Skeletal muscle satellite cell (primary cell): ENCODE results near the gene ZNF837.

Experiments used
- H3K27me3 ChIP-seq: 2 replicates; pipeline ENCODE4 v1.7.0; 2013; ENCODE audit warnings: low read length; ENCODE audit not compliant: control insufficient read depth, insufficient read depth
- H3K36me3 ChIP-seq: 2 replicates; pipeline ENCODE4 v1.7.0; 2013; ENCODE audit warnings: mild to moderate bottlenecking, control low read depth, low read length; ENCODE audit not compliant: insufficient read depth
- H3K4me1 ChIP-seq: 2 replicates; pipeline ENCODE4 v1.7.0; 2013; ENCODE audit warnings: low read length; ENCODE audit not compliant: control insufficient read depth, insufficient read depth
- H3K4me2 ChIP-seq: 2 replicates; pipeline ENCODE4 v1.7.0; 2013; ENCODE audit warnings: mild to moderate bottlenecking, low read length
- H3K4me3 ChIP-seq: 2 replicates; pipeline ENCODE4 v1.7.0; 2013; ENCODE audit warnings: low read length
- H3K9ac ChIP-seq: 2 replicates; pipeline ENCODE4 v1.7.0; 2013; ENCODE audit warnings: mild to moderate bottlenecking, low read depth, low read length, moderate library complexity
- H3K9me3 ChIP-seq: replicated peaks from 2 replicates; pipeline ENCODE4 v1.7.0; 2013; ENCODE audit warnings: mild to moderate bottlenecking, control low read depth, low read length

Gene ZNF837

DNA sequence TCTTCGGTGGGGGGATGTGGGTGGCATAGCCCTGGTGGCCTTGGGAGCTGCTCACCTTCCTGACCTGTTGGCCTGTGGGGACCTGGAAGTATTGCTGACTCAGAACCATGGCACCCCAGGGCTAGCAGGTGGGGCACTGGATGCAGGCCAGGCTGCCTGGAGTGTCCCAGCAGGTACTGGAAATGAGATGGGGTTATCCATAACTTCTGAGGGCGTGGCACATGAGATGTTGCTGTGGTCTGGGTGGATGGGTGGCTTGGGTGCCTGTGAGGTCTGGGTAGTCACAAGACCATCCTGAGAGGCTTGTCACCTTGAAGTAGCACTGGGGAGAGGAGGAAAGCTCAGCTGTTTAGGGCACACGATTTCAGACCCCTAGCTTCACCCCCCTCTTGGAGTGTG is 14.0 kb upstream of the ZNF837 start:
- Histone ChIP-seq H3K36me3 (peaks cover 45% of the 10 kb centered on the region), H3K27me3 (no peaks in the 10 kb centered on the region), H3K9ac (no peak overlapping the region), H3K9me3 (no peaks in the 10 kb centered on the region), H3K4me3 (no peak overlapping the region), H3K4me1 (peaks cover 3% of the 10 kb centered on the region), H3K4me2 (no peak overlapping the region)

DNA sequence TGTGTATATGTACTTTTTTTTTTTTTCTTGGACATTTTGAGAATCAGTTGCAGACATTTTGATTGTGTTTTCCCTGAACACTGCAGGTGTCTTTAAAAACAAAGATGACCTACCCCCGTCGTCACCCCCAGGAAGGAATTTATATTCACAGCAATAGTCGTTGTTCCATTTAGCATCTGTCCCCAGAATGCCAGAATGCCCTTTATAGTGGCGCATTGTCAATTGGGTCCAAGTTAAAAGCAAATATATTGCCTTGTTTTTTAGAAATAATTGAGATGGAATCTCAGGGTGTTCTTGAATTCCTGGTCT is 12.8 kb upstream of the ZNF837 start:
- Histone ChIP-seq H3K4me3 (no peak overlapping the region), H3K9ac (no peak overlapping the region), H3K9me3 (no peaks in the 10 kb centered on the region), H3K36me3 (peaks cover 52% of the 10 kb centered on the region), H3K4me2 (no peak overlapping the region), H3K27me3 (no peaks in the 10 kb centered on the region), H3K4me1 (peaks cover 7% of the 10 kb centered on the region)

- Histone ChIP-seq H3K27me3 (no peaks in the 10 kb centered on the region), H3K4me1 (peaks cover 10% of the 10 kb centered on the region), H3K36me3 (peaks cover 57% of the 10 kb centered on the region), H3K9ac (no peak overlapping the region), H3K9me3 (no peaks in the 10 kb centered on the region), H3K4me3 (no peak overlapping the region), H3K4me2 (no peak overlapping the region)
These were observed 12.3 kb upstream of the ZNF837 start for GRCh38 chr19:58392945-58393724.

- Histone ChIP-seq H3K36me3 (peaks cover 38% of the 10 kb centered on the region), H3K4me3 (peak overlapping the region; percentile 89), H3K9me3 (no peaks in the 10 kb centered on the region), H3K27me3 (no peaks in the 10 kb centered on the region), H3K9ac (peak overlapping the region; percentile 99), H3K4me2 (peak overlapping the region; percentile 100), H3K4me1 (peaks cover 25% of the 10 kb centered on the region)
These were observed 7.3 kb upstream of the ZNF837 start for GRCh38 chr19:58388175-58388526.

GRCh38 chr19:58387338-58388174 is 6.7 kb upstream of the ZNF837 start:
- Histone ChIP-seq H3K9me3 (no peaks in the 10 kb centered on the region), H3K36me3 (peaks cover 32% of the 10 kb centered on the region), H3K4me1 (peaks cover 25% of the 10 kb centered on the region), H3K4me3 (peak overlapping the region; percentile 89), H3K9ac (peak overlapping the region; percentile 99), H3K27me3 (no peaks in the 10 kb centered on the region), H3K4me2 (peak overlapping the region; percentile 100)

GRCh38 chr19:58386576-58387337 is 5.9 kb upstream of the ZNF837 start, which contains the start of gene RPS5:
TSS of gene RPS5 (plus strand) at chr19:58387269. CDS start at chr19:58388138, 869 bp downstream.
- H3K9ac ChIP-seq, result peak within 1 kb of the TSS; percentile 99
- no peaks in the 10 kb centered on the region for H3K9me3 ChIP-seq
- peak within 1 kb of the TSS; percentile 100 for H3K4me2 ChIP-seq
- peaks cover 26% of the 10 kb centered on the region for H3K36me3 ChIP-seq
- H3K27me3 ChIP-seq, result no peaks in the 10 kb centered on the region
- H3K4me3 ChIP-seq, result peak within 1 kb of the TSS; percentile 89
- peaks cover 29% of the 10 kb centered on the region for H3K4me1 ChIP-seq

DNA sequence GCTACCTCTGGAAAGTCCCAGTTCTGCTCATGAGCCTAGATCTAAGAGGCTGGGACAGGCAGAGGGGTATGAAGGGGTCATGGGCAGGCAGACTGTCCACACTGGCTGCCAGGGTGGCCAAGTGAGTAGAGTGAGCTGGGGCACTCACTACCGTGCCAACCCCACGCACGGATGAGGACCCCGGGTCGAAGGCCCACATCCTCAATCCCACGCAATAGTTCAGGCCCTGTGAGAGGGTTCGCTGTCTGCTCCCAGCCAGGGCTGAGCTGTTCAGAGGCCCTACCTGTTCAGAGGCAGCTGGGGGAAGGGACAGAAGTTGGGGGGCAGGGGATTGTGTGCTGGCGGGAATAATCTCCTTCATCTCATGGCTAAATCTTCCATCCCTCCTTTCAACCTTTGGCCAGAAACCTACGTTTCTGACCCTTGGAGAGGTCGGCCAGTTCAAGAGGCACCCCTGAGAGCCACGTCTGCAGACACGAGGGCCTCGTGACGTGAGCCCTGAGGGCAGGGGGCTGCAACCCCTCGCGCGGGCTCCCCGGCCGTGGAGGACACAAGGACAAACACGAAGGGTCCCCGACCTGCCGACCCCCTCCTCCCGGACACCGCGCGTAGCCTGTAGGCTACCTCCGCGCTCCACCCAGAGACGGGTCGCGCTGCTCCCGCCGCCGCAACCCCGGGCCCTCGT is 5.2 kb upstream of the ZNF837 start:
- Histone ChIP-seq H3K9ac (peak overlapping the region; percentile 99), H3K9me3 (no peaks in the 10 kb centered on the region), H3K36me3 (peaks cover 21% of the 10 kb centered on the region), H3K4me1 (peaks cover 30% of the 10 kb centered on the region), H3K4me2 (peak overlapping the region; percentile 100), H3K4me3 (peak overlapping the region; percentile 89), H3K27me3 (no peaks in the 10 kb centered on the region)

DNA sequence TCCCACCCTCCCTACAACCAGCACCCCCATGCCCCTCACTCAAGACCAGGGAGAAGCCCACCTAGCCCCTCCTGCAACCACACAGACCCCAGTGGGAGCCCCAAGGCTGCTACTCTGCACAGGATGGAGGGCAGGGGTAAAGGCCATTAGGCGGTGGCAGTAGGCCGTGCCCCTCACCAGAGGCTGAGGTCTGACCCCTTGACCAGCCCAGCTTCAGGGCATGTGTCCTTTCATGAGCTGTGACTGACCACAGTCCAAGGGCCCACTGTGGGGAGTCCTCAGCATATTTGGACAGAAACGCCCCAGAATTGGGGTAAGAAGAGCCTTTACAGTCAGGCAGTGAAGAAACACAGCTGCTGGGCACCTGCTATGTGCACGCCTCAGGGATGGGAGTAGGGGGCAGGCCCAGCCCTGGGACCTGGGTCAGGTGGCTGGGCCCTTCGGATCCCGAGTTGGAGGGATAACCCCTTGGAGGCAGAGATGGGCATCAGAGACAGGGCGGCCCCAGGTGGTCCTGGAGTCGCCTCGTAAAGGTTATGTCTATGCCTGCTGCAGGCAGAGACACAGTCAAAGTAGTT is 4.6 kb upstream of the ZNF837 start:
- Histone ChIP-seq H3K4me2 (peak overlapping the region; percentile 100), H3K4me3 (peak overlapping the region; percentile 89), H3K4me1 (peaks cover 30% of the 10 kb centered on the region), H3K9ac (peak overlapping the region; percentile 99), H3K27me3 (no peaks in the 10 kb centered on the region), H3K9me3 (no peaks in the 10 kb centered on the region), H3K36me3 (peaks cover 16% of the 10 kb centered on the region)

DNA sequence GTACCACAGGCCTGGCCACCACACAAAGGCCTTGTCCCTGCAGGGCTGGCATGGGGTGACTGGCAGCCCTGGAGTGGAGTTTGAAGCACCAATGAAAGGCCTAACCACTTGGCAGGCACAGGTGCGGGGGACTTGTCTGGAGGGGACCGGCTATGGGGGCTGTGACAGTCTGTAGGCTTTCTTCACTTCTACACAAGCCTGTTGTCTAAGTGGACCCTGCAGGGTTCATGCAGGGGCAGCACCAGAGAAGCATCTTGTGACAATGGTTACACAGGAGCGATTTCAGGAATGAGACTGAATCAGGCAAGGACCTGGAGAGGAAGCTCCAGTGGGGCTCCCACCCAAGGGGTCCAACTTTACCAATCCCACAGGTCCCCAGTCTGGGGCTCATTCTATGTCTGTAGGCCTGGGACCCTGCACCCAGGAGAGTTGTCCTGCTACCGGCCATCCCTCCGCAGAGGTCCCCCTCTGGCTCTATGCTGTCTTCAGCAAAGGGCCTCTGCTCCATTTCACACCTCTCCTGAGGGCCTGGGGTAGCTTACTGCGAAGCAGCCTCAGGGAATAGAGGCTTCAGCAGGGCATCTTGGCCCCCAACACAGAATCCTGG is 2.3 kb upstream of the ZNF837 start:
- H3K4me2 ChIP-seq, result no peak overlapping the region
- H3K27me3 ChIP-seq, result no peaks in the 10 kb centered on the region
- no peak overlapping the region for H3K9ac ChIP-seq
- peaks cover 3% of the 10 kb centered on the region for H3K36me3 ChIP-seq
- H3K4me3 ChIP-seq, result no peak overlapping the region
- H3K9me3 ChIP-seq, result no peaks in the 10 kb centered on the region
- peaks cover 32% of the 10 kb centered on the region for H3K4me1 ChIP-seq

- no peaks in the 10 kb centered on the region for H3K36me3 ChIP-seq
- H3K27me3 ChIP-seq, result no peaks in the 10 kb centered on the region
- peak overlapping the region; percentile 90 for H3K4me3 ChIP-seq
- no peaks in the 10 kb centered on the region for H3K9me3 ChIP-seq
- peak overlapping the region; percentile 91 for H3K9ac ChIP-seq
- peaks cover 30% of the 10 kb centered on the region for H3K4me1 ChIP-seq
- peak overlapping the region; percentile 94 for H3K4me2 ChIP-seq
These were observed 806 bp upstream of the ZNF837 start for GRCh38 chr19:58381460-58382212.
